NCI-H526 treated with DMSO at 0.1 percent for 48 hours (cell line): ENCODE measurements around the gene SMDT1.
A peak's percentile ranks its signal among the peaks of the same experiment; 100 is the strongest.

ENCODE experiments used
- DNase-seq: peaks from one replicate; lab custom pipeline; 2025; lab: John Stamatoyannopoulos, UW

The SMDT1 gene

GRCh38 chr22:42079319-42080251, at the start of gene SMDT1:
SMDT1 (plus strand) TSS chr22:42079700; CDS start chr22:42079769, 69 bp downstream.
- DNase-seq = peak; percentile 90

DNA sequence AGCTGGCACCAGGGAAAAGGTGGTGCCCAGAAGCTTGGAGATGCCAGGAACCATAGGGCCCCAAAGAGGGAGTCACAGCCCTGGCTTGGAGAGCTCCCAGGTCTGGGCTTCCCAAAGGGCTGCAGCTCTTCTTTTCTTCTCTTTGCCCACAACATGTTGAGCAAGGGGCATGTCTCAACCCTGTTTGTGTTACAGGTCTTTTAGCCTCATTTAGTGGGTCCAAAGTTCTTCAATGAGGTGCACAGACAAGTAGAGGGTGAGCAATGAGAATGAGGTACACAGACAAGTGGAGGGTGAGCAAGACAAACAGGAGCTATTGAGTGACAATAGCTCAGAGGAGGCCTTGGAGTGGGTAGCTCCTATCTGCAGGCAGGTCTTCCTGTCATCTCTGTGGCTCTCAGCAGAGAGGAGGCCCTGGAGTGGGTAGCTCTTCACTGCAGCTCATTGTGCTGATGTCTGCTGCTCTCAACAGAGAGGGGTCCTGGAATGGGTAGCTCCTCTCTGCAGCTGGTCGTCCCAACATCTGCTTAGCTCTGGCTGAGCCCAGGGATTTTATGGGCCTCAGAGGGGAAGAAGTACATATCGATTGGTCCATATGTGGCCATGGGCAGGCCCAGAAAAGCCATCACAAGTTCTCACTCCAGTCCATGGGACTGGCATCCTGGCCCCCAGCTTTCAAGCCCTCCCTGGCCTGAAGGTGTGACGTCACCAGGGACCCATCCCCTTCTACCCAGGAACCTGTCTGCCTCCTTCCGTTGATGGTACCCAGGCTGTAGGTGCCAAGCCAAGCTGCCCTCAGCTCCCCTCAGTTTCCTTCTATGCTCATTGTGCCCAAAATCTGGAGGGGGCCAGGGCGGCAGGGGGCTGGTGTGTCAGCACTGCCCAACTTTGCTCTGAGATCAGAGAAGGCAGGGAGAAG, 46.0 kb upstream of the SMDT1 start:
- DNase-seq = no peak

GRCh38 chr22:42035256-42035655, 44.2 kb upstream of the SMDT1 start:
- no peak for DNase-seq

DNA sequence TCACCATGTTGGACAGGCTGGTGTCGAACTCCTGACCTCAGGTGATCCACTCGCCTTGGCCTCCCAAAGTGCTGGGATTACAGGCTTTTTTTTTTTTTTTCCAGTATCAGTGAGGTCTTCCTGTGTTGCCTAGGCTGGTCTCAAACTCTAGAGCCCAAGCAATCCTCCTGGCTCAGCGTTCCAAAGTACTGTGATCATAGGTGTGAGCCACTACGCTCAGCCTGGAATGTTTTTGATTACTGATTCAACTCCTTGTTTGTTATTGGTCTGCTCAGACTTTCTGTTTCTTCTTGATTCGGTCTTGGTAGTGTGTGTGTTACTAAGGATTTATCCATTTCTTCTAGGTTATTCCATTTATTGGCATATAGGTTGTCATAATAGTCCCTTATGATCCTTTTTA, 40.2 kb upstream of the SMDT1 start:
- no peak for DNase-seq

- no peak for DNase-seq
These were observed 37.7 kb upstream of the SMDT1 start for GRCh38 chr22:42041784-42042183.

DNA sequence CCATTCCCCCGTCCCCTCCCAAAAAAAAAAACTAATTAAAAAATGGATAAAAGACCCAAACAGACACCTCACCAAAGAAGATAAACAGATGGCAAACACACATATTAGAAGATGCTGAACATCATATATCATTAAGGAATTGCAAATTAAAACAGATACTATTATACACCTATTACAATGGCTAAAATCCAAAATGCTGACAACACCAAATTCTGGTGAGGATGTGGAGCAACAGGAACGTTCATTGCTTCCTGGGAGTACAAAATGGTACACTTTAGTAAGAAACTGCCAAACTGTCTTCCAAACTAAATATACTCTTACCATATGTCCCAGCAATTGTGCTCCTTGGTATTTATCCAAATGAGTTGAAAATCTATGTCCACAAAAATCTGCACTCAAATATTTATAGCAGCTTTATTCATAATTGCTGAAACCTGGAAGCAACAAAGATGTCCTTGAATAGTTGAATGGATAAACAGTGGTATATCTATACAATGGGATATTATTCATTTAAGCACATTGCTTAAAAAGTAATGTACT, 28.8 kb upstream of the SMDT1 start:
- DNase-seq = no peak

DNA sequence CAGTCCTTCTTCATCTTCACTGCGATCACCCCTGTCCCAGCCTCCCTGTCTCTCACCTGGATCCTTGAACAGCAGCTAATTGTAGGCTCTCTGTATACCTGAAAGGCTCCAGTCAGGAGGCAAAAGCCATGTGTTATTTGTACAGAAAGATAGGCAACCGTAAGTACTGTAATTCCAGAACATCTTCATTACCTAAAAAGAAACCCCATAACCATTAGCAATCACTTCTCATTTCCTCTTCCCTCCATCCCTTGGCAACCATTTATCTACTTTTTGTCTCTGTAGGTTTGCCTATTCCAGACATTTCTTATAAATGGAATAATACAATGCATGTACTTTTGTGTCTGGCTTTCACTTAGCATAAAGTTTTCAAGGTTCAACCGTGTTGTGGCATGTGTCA, 26.7 kb upstream of the SMDT1 start:
- DNase-seq = no peak

GRCh38 chr22:42056757-42057511, 22.6 kb upstream of the SMDT1 start:
- DNase-seq = no peak

- no peak for DNase-seq
These were observed 19.0 kb upstream of the SMDT1 start for GRCh38 chr22:42060489-42060888.

DNA sequence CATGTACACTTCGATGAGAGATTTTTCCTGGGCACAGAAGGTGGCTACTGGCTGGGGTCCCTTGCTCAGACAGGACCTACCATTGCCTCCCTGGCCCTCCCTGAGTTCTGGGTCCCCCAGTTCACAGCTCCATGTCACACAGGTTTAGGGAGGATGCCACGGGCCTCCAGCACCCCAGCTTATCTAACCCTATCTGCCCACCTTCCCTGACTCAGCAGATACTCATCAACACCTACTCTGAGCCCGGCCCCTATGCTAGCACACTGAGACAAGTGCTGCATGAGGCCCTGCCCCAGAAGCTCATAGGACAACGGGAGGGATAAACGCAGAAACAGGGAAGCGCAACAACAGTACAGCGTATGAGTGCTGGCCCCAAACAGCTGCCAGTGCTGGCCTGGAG, 18.5 kb upstream of the SMDT1 start:
- no peak for DNase-seq

DNA sequence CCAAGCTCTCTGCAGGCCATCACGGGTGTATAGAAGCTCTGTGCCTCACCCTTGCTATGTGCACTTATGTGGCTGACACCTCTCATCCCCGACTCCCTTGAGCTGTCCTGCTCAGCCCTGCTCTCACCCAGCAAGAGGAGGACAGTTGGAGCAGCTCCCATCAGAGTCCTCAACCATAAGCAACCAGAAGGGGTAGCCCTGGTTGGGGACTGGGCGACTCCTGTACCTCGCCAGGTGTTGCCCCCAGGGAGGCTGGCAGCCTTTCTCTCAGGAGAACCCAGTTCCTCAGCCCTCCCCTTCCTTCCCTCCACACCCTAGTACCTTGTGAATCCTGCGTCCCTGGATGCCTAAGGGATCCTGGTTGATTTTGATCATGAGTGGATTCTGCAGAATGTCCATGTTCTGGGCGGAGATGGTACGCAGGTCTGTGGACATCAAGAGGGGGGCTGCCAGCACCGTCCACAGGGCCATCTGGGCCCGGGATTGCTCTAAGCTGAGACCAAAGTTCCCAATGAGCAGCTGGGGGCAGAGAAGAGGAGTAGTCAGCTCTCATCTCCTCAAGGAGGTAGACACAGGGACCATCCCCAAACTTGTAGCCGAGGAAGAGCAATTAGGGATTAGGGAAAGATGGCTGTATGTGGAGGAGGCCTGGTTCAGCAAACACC, 16.9 kb upstream of the SMDT1 start:
- DNase-seq = no peak

GRCh38 chr22:42064629-42065028, 14.9 kb upstream of the SMDT1 start:
- no peak for DNase-seq

DNA sequence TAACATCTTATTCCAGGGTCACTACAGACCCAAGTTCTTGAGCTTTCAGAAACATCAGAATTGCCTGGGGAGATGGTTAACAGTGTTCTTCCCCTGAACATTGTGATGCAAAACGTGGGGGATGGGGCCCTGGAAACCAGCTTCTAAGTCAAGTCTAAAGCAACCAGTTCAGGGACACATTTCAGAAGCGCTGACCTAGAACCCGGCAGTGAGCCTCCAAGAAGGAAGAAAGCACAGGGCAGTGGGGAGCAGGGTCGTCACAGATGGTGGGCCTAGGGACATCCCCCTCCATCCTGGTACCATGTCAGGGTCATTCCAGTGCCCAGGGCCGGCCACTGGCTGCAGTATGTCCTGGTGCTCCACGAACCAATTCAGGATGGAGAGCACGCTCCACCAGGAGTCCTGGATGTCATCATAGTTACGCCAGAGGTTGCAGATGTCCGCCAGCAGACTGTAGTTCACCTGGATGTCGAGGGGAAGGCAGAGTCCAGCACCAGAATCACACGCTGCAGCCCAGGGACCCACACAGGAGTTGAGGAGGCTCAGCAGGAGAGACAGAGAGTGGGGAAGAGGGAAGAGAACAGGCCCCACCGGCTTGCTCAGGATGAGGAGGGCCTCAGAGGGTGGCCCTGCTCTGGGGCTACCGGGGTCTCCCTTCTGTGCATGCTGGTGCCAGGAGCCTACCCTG, 13.9 kb upstream of the SMDT1 start:
- DNase-seq = no peak

DNA sequence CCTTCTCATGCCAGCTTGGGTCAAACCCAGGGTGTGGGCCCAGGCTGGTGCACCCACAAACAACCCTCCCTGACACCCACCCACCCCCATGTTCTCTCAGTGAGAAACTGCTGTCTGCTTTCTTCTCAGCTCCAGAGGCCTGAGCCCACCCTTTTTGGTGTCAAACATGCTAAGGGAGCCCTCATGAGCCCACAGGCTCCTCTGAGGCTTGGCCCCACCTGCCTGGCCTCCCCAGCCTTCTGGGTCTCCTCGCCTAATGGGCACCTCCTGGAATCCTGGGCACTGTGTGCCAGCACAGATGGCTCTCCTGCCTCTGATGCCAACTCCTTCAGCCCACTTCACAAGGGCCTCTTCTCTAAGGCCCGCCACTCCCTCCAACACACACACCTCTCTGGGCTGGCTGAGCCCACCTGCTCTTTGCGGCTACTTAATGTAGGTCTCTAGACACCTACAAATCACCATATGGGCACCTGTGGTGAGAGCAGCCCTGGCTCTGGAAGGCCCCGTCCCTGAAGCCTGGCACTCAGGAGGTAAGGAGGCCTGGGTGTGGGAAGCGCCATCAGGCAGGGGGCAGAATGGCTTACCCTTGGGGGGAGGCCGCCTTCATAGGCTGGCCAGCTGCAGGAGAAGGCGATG, 13.3 kb upstream of the SMDT1 start:
- no peak for DNase-seq

DNA sequence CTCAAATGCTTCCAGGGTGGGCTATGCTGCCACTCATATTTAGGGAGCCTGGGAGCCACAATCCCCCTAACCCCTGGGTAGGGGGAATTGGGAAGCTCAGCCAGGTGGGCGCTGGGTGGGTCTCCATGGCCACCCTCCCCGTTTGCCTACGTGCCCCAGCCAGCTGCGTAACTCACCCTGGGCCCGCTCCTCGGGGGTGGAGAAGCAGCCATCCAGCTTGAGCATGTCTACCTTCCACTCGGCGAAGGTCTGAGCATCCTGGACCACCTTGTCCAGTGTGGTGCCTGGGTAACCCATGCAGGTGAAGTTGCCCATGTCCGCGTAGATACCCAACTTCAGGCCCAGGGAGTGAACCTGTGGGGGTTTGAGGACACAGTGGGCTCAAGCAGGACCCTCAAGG, 12.6 kb upstream of the SMDT1 start:
- DNase-seq = no peak

DNA sequence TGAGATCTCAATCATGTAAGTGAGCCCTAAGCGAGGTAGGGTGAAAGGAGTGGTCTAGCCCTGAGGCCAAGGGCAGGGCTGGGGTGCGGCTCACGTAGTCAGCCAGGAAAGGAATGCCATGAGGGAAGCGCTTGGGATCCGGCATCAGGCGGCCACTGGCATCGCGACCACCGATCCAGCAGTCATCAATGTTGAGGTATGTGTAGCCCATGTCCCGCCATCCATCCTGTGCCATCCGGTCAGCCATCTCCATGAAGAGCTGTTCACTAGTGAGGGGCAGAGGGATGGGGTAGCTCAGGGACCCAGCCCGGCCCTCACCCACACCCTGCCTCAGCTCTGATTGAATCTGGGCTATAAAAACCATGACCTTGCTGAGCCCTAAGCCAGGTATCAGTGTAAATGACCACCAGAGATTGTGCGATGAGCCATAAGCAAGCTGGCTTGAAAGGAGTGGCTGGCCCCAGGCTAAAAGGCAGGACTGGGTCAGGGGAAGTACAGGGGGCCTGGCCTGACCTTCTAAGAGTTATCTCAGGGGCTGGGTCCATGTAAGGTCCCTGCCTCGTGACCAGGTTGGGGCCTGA, 11.7 kb upstream of the SMDT1 start:
- no peak for DNase-seq

DNA sequence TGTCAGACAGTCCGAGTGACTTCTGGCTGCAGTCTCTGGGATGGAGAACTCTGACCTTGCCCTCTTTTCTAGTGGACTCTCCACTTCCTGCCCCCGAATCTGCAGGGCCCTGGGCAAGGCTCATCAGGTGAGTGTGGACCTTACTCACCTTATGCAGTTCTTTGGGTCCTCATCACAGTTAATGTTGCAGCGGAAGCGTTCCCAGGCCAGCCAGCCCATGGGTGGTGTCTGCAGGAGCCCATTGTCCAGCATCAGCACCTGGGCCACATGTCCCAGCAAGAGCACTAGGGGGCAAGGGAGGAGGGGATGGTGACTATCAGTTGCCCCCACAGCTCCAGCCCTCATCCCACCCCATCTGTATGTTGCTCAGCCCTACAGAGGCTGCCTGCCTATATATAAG, 11.2 kb upstream of the SMDT1 start:
- DNase-seq = no peak

GRCh38 chr22:42069801-42070516, 9.5 kb upstream of the SMDT1 start:
- DNase-seq = no peak
